B cell (primary cell): Measurements from ENCODE around the gene THSD4. TPM values are rescaled to one million over a fixed set of nuclear protein-coding genes. Genes with fewer than 3 reads are reported as not detected.

ENCODE experiments used
- ATAC-seq: fragments of 200-7000 bp; cut with Tn5 transposase; one replicate; pipeline ENCODE4 v1.10.0; 2021; ENCODE audit warnings: low read depth, mild to moderate bottlenecking, moderate number of reproducible peaks, moderate library complexity
- CTCF ChIA-PET: fragments of 350-600 bp; sonication (Branson Sonifier 250); formaldehyde crosslinking; loops from one replicate; lab custom pipeline; 2021; ENCODE audit warnings: antibody characterized with exemption, inconsistent platforms; lab: Charles Lee
- POLR2A ChIA-PET: fragments of 350-600 bp; sonication (Branson Sonifier 250); formaldehyde crosslinking; loops from one replicate; lab custom pipeline; 2021; ENCODE audit warnings: antibody characterized with exemption; lab: Charles Lee
- DNase-seq: peaks from one replicate; pipeline ENCODE4 v3.0.0; 2013
- H2AFZ ChIP-seq: 2 replicates; pipeline ENCODE4 v1.6.1; 2012; ENCODE audit warnings: mild to moderate bottlenecking, low read depth, low read length; ENCODE audit not compliant: insufficient read depth, poor library complexity, severe bottlenecking
- H3K27ac ChIP-seq, 2 donors: 1 replicate in 1 of 2; 2 replicates in 1 of 2; pipeline ENCODE4 v1.5.1; 2012 to 2013; ENCODE audit warnings: low read length in 2 of 2, mild to moderate bottlenecking in 2 of 2, moderate library complexity in 1 of 2
- H3K27me3 ChIP-seq, 4 experiments: fragments of 200-600 bp in 1 of 4; sonication (generic) in 1 of 4; replicated peaks in 1 of 4; 1 replicate in 2 of 4; 2 replicates in 2 of 4; pipeline versions ENCODE4 v1.6.1 to v1.7.0; 2013 to 2016; ENCODE audit warnings: low read length in 3 of 4, mild to moderate bottlenecking in 2 of 4, mixed read lengths in 1 of 4, moderate library complexity in 1 of 4; ENCODE audit not compliant: insufficient read depth in 4 of 4, control insufficient read depth in 3 of 4; ENCODE audit errors: control extremely low read depth in 1 of 4
- H3K36me3 ChIP-seq, 2 experiments: replicated peaks in 1 of 2; 1 replicate in 1 of 2; 2 replicates in 1 of 2; pipeline versions ENCODE4 v1.6.1 to v1.7.1; 2013; ENCODE audit warnings: low read length in 1 of 2; ENCODE audit not compliant: insufficient read depth in 2 of 2, control insufficient read depth in 1 of 2; ENCODE audit errors: control extremely low read depth in 1 of 2, extremely low read depth in 1 of 2
- H3K4me1 ChIP-seq, 2 donors: fragments of 200-600 bp in 1 of 2; sonication (generic) in 1 of 2; 1 replicate in 1 of 2; 2 replicates in 1 of 2; pipeline versions ENCODE4 v1.5.1 to v1.6.1; 2013 to 2017; ENCODE audit warnings: low read length in 2 of 2; ENCODE audit not compliant: control insufficient read depth in 2 of 2, insufficient read depth in 2 of 2
- H3K4me2 ChIP-seq: replicated peaks from 2 replicates; pipeline ENCODE3; 2012; ENCODE audit warnings: mild to moderate bottlenecking, low read depth, low read length; ENCODE audit not compliant: poor library complexity, severe bottlenecking
- H3K4me3 ChIP-seq, 5 experiments: fragments of 200-600 bp in 1 of 5; sonication (generic) in 1 of 5; 1 replicate in 3 of 5; 2 replicates in 2 of 5; pipeline versions ENCODE4 v1.5.1 to v1.7.0; 2011 to 2016; ENCODE audit warnings: low read length in 4 of 5, mild to moderate bottlenecking in 4 of 5, low read depth in 2 of 5, control low read depth in 1 of 5, moderate library complexity in 1 of 5; ENCODE audit not compliant: insufficient read depth in 1 of 5; ENCODE audit errors: control extremely low read depth in 1 of 5, extremely low read depth in 1 of 5
- H3K79me2 ChIP-seq: fragments of 200-600 bp; sonication (generic); one replicate; pipeline ENCODE4 v1.6.0; 2016; ENCODE audit warnings: low read length; ENCODE audit not compliant: control insufficient read depth, insufficient read depth
- H3K9ac ChIP-seq: fragments of 200-600 bp; sonication (generic); 2 replicates; pipeline ENCODE4 v1.6.1; 2017; ENCODE audit warnings: mild to moderate bottlenecking, low read length, moderate library complexity
- H3K9me3 ChIP-seq, 3 donors: one replicate each; pipeline versions ENCODE4 v1.6.1 to v1.7.1; 2013; ENCODE audit warnings: low read length in 2 of 3; ENCODE audit not compliant: control insufficient read depth in 2 of 3, insufficient read depth in 1 of 3; ENCODE audit errors: control extremely low read depth in 1 of 3
- H4K20me1 ChIP-seq: 2 replicates; pipeline ENCODE4 v1.6.0; 2012; ENCODE audit warnings: mild to moderate bottlenecking, low read length; ENCODE audit not compliant: insufficient read depth, control insufficient read depth, poor library complexity, severe bottlenecking
- H3K27ac Mint-ChIP-seq: one replicate; pipeline ENCODE4 v1.8.0; 2021; ENCODE audit warnings: mixed read lengths
- H3K27me3 Mint-ChIP-seq: one replicate; pipeline ENCODE4 v1.8.0; 2021; ENCODE audit warnings: mixed read lengths
- H3K4me1 Mint-ChIP-seq: one replicate; pipeline ENCODE4 v1.8.0; 2021; ENCODE audit warnings: mixed read lengths
- H3K4me3 Mint-ChIP-seq: one replicate; pipeline ENCODE4 v1.8.0; 2021; ENCODE audit warnings: mixed read lengths
- H3K9me3 Mint-ChIP-seq: one replicate; pipeline ENCODE4 v1.8.0; 2022; ENCODE audit warnings: mixed read lengths; ENCODE audit not compliant: insufficient read depth
- EZH2 ChIP-seq: IDR thresholded peaks from 2 replicates; pipeline ENCODE4 v1.6.1; 2012; ENCODE audit warnings: borderline replicate concordance, low read depth, mild to moderate bottlenecking, moderate library complexity, low read length; ENCODE audit not compliant: insufficient read depth, poor library complexity, severe bottlenecking
- WGBS: methylation state at CpG from one replicate; pipeline ENCODE4 v1.1.5; 2013; ENCODE audit warnings: missing lambda C conversion rate; ENCODE audit not compliant: insufficient coverage; 5-methylcytosine and 5-hydroxymethylcytosine counted together
- intact Hi-C: fragments of 100-400 bp; cut with micrococcal nuclease; formaldehyde crosslinking; loops from one replicate; pipeline ENCODE4 v1.10.0; 2022
- polyA plus RNA-seq: library from polyadenylated mRNA; depleted of rRNA; stranded (reverse); fragments of >200 nt; gene quantifications from 2 replicates; pipeline ENCODE4 v1.2.3, GENCODE V29; 2012
- total RNA-seq, 2 donors: library from RNA; stranded (reverse); fragments of 120-200 nt in 1 of 2; gene quantifications; 1 replicate in 1 of 2; 2 replicates in 1 of 2; pipeline versions ENCODE4 v1.2.3 to v1.2.4, GENCODE V29; 2013 to 2022
- TF ChIP-seq, protein P1 (sequence below): fragments of 200-600 bp; IDR thresholded peaks from one replicate; pipeline ENCODE4 v1.8.0; 2022; ENCODE audit warnings: antibody characterized with exemption, mild to moderate bottlenecking

Gene THSD4
- total and polyA plus RNA-seq, 2 donors (not counting 1 experiment from before 2014, with no cell fraction given) = not detected

DNA sequence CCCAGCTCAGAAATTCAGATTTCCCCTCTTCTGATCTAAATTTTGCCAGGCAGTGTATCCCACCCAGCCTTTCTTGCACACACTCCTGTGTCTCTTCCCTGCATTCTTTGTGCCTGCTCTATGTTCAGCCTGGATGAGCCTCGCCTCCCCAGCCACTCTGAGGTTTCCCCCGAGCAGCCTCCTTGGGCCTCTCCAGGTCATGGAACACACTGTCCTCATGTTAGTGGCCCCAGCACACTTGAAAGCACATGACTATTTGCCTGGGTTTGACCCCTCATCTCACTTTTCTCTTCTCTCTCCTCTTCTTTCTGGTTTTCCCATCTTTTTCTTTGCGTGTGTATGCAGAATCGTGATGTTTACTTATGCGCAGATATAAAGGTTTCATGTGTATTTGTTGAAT, 3.1 kb downstream of the THSD4 start:
- Histone ChIP-seq H3K4me2 (no peak overlapping the region), H3K4me3 (no peak overlapping the region), H4K20me1 (no peaks in the 10 kb centered on the region), H3K9ac (no peak overlapping the region), H3K27ac (no peak overlapping the region), H3K9me3 (no peaks in the 10 kb centered on the region), H3K4me1 (peaks cover 7 to 9% of the 10 kb centered on the region in 2 donors), H3K36me3 (no peaks in the 10 kb centered on the region), H3K27me3 (peaks cover 0 to 27% (median 6%) of the 10 kb centered on the region in 4 experiments), H2AFZ (no peak overlapping the region), H3K79me2 (no peaks in the 10 kb centered on the region)
- 84% methylated on average over 3 of the region's 5 CpGs for whole genome bisulfite sequencing
- peaks cover 65% of the 10 kb centered on the region for H3K27me3 Mint-ChIP-seq
- CTCF ChIA-PET = no interaction called here
- H3K4me3 Mint-ChIP-seq = no peak overlapping the region
- ATAC-seq (no peak), DNase-seq (no peak)
- H3K4me1 Mint-ChIP-seq = peaks cover 7% of the 10 kb centered on the region
- POLR2A ChIA-PET = no interaction called here
- no peaks in the 10 kb centered on the region for H3K9me3 Mint-ChIP-seq
- intact Hi-C loops = no loop called here
- TF ChIP-seq, protein P1, sequence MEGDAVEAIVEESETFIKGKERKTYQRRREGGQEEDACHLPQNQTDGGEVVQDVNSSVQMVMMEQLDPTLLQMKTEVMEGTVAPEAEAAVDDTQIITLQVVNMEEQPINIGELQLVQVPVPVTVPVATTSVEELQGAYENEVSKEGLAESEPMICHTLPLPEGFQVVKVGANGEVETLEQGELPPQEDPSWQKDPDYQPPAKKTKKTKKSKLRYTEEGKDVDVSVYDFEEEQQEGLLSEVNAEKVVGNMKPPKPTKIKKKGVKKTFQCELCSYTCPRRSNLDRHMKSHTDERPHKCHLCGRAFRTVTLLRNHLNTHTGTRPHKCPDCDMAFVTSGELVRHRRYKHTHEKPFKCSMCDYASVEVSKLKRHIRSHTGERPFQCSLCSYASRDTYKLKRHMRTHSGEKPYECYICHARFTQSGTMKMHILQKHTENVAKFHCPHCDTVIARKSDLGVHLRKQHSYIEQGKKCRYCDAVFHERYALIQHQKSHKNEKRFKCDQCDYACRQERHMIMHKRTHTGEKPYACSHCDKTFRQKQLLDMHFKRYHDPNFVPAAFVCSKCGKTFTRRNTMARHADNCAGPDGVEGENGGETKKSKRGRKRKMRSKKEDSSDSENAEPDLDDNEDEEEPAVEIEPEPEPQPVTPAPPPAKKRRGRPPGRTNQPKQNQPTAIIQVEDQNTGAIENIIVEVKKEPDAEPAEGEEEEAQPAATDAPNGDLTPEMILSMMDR = no peak
- TF ChIP-seq EZH2 = no peak
- H3K27ac Mint-ChIP-seq = no peak overlapping the region

DNA sequence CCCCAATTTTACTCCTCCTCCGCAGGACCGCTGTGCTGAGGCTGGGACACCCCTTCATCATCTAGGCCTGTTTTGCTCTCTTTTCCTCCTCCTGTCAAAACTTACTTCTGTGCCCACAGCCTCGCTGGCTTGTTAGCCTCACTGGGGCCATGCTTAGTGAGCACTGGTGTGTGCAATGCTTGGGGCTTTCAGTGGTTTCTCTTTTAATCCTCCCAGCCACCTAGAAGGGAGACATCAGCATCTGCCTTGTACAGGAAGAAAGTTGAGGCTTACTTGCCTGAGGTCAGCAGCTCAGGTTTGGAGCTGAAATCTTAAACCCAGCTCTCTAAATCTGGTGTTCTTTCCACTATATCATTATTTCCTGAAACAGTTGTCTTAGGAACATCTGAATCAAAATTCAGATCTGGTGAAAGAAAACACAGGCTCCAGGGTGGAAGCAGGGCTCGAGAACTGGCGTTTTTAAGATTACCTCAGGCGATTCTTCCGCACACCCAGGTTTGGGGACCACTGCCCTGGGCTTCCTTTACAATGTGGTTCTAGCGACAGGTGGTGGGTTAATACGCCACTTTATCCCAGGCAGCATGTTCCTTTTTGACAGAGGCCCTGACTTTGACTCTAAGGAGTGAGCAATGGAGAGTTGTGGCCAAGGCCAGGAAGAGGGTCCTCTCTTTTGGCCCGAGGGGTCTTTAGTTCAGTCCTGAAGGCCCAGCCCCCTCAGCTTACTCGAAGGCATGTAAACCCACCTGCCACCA, 3.8 kb downstream of the THSD4 start:
- CTCF ChIA-PET = no interaction called here
- no peak overlapping the region for H3K9ac ChIP-seq
- H3K4me3 ChIP-seq = no peak overlapping the region
- peaks cover 7 to 9% of the 10 kb centered on the region in 2 donors for H3K4me1 ChIP-seq
- no peak for DNase-seq
- no peak overlapping the region for H3K27ac Mint-ChIP-seq
- POLR2A ChIA-PET = no interaction called here
- no peaks in the 10 kb centered on the region for H3K79me2 ChIP-seq
- intact Hi-C loops = no loop called here
- ATAC-seq = no peak
- no peak overlapping the region for H3K4me3 Mint-ChIP-seq
- WGBS = 91% methylated on average over 9 of the region's 11 CpGs
- no peak overlapping the region for H3K27ac ChIP-seq
- peaks cover 7% of the 10 kb centered on the region for H3K4me1 Mint-ChIP-seq
- H3K4me2 ChIP-seq = no peak overlapping the region
- H3K9me3 ChIP-seq = no peaks in the 10 kb centered on the region
- no peaks in the 10 kb centered on the region for H4K20me1 ChIP-seq
- H3K36me3 ChIP-seq = no peaks in the 10 kb centered on the region
- no peak for TF ChIP-seq EZH2
- TF ChIP-seq, protein P1 = no peak
- H2AFZ ChIP-seq = no peak overlapping the region
- H3K9me3 Mint-ChIP-seq = no peaks in the 10 kb centered on the region
- H3K27me3 Mint-ChIP-seq = peaks cover 62% of the 10 kb centered on the region
- peaks cover 0 to 27% (median 6%) of the 10 kb centered on the region in 4 experiments for H3K27me3 ChIP-seq
